ENCODE results near the gene RAB36. TPM values are rescaled to one million over a fixed set of nuclear protein-coding genes. Genes with fewer than 3 reads are reported as not detected.

The RAB36 gene
- total RNA-seq, 1 experiment from 2014 or later: 1.4 TPM

- peaks cover 9% of the 10 kb centered on the region for H3K27me3 Mint-ChIP-seq (ENCODE audit: low read depth)
- Histone ChIP-seq H2AFZ (ENCODE audit: low read length) (no peak overlapping the region), H4K20me1 (ENCODE audit: control insufficient read depth, insufficient read depth, insufficient read length) (no peaks in the 10 kb centered on the region)
Observed at GRCh38 chr22:23158516-23159290, 13.4 kb downstream of the RAB36 start.

More at GRCh38 chr22:23158516-23159290, 13.4 kb downstream of the RAB36 start:
- no peaks in the 10 kb centered on the region for H3K9me3 Mint-ChIP-seq
- no peak overlapping the region for H2BK5ac ChIP-seq (ENCODE audit: insufficient read length, low read length)
- no peak for DNase-seq
- no peak overlapping the region for H4K91ac ChIP-seq (ENCODE audit: insufficient read length, low read depth, low read length)
- H2BK20ac ChIP-seq (ENCODE audit: low read depth, low read length, poor library complexity, severe bottlenecking): no peak overlapping the region
- H3K23me2 ChIP-seq (ENCODE audit: insufficient read length, low read depth, low read length, poor library complexity, severe bottlenecking): no peaks in the 10 kb centered on the region
- H2AK5ac ChIP-seq (ENCODE audit: insufficient read length, low read length): no peak overlapping the region
- no peak overlapping the region for H2BK12ac ChIP-seq (ENCODE audit: insufficient read length, low read depth, low read length)
- no peaks in the 10 kb centered on the region for H3K79me1 ChIP-seq (ENCODE audit: insufficient read depth, low read depth, low read length, poor library complexity, severe bottlenecking)
- peaks cover 17 to 34% of the 10 kb centered on the region in 2 experiments for H3K4me1 Mint-ChIP-seq
- H3T11ph ChIP-seq (ENCODE audit: low read length): no peak overlapping the region
- H3K56ac ChIP-seq (ENCODE audit: insufficient read length, low read depth, low read length): no peak overlapping the region
- no peaks in the 10 kb centered on the region for H3K4me1 ChIP-seq (ENCODE audit: insufficient read depth, low read length)
- no peak overlapping the region for H4K8ac ChIP-seq (replicated peaks; ENCODE audit: insufficient read length, low read depth, low read length)
- no peak overlapping the region for H3K23ac ChIP-seq (ENCODE audit: insufficient read length, low read depth, low read length)
- H3K27me3 ChIP-seq (ENCODE audit: insufficient read depth, low read length): no peaks in the 10 kb centered on the region
- no CpG with 5 or more reads among the region's 14 CpGs for WGBS (ENCODE audit: extremely low coverage, insufficient read length, low lambda C conversion rate)
- no peaks in the 10 kb centered on the region; a peak in 1 of 7 replicates for H3K36me3 Mint-ChIP-seq (ENCODE audit: insufficient read depth in 1 of 3, low read depth in 3 of 3)
- no peak overlapping the region for H2BK15ac ChIP-seq (ENCODE audit: low read depth, low read length)
- no peak overlapping the region for H3K18ac ChIP-seq (ENCODE audit: insufficient read length, low read depth, low read length)
- no peak overlapping the region for H3K27ac ChIP-seq (ENCODE audit: insufficient read length, low read depth, low read length)
- no peak overlapping the region for H3K4me2 ChIP-seq (ENCODE audit: insufficient read depth, insufficient read length, low read length)
- no peak overlapping the region for H2BK120ac ChIP-seq (ENCODE audit: low read depth, low read length, poor library complexity, severe bottlenecking)
- 0 out of 2 replicates have a peak overlapping the region, but pooled peaks have one; percentile 5 for H3K14ac ChIP-seq (ENCODE audit: insufficient read depth, low read length)
- no peak overlapping the region for H3K9ac ChIP-seq (ENCODE audit: extremely low read depth, insufficient read length, low read length)
- H3K4me3 Mint-ChIP-seq: no peak overlapping the region
- no peaks in the 10 kb centered on the region for H3K79me2 ChIP-seq (ENCODE audit: insufficient read depth, low read length)
- no peak overlapping the region for H3K4ac ChIP-seq (ENCODE audit: low read depth, low read length)
- TF ChIP-seq CTCF (conservative IDR thresholded peaks at IDR 0.05): no peak
- H3K9me3 ChIP-seq (ENCODE audit: control insufficient read depth, low read depth, low read length): no peaks in the 10 kb centered on the region
- no peak overlapping the region for H4K5ac ChIP-seq (ENCODE audit: insufficient read length, low read depth, low read length)
- H3K27ac Mint-ChIP-seq: no peak overlapping the region
